Liver (tissue), 9 donors: Measurements from ENCODE around the gene TRPM2. TPM values are rescaled to one million over a fixed set of nuclear protein-coding genes. Genes with fewer than 3 reads are reported as not detected.

ENCODE experiments used
- DNase-seq: peaks from one replicate; pipeline ENCODE4 v3.0.0-alpha.2; 2017; ENCODE audit warnings: low spot score
- H3K27ac ChIP-seq, 2 donors: one replicate each; pipeline ENCODE4 v1.7.0; 2013; ENCODE audit warnings: inconsistent platforms in 2 of 2, low read length in 2 of 2, control low read depth in 1 of 2, low read depth in 1 of 2, mild to moderate bottlenecking in 1 of 2
- H3K27me3 ChIP-seq, 4 donors: one replicate each; pipeline versions ENCODE4 v1.6.1 to v1.7.0; 2013; ENCODE audit warnings: low read length in 3 of 4, inconsistent platforms in 1 of 4, mild to moderate bottlenecking in 1 of 4, moderate library complexity in 1 of 4; ENCODE audit not compliant: control insufficient read depth in 4 of 4, insufficient read depth in 4 of 4
- H3K36me3 ChIP-seq, 4 donors: one replicate each; pipeline versions ENCODE4 v1.6.1 to v1.7.0; 2013; ENCODE audit warnings: low read length in 3 of 4, mild to moderate bottlenecking in 3 of 4, low read depth in 1 of 4, moderate library complexity in 1 of 4; ENCODE audit not compliant: control insufficient read depth in 4 of 4, insufficient read depth in 3 of 4
- H3K4me1 ChIP-seq, 4 donors: one replicate each; pipeline versions ENCODE4 v1.6.1 to v1.7.0; 2013; ENCODE audit warnings: low read length in 3 of 4, mild to moderate bottlenecking in 3 of 4, moderate library complexity in 1 of 4; ENCODE audit not compliant: control insufficient read depth in 4 of 4, insufficient read depth in 4 of 4
- H3K4me3 ChIP-seq, 3 donors: one replicate each; pipeline versions ENCODE4 v1.6.1 to v1.7.0; 2013; ENCODE audit warnings: low read length in 3 of 3, control low read depth in 1 of 3, low read depth in 1 of 3, mild to moderate bottlenecking in 1 of 3
- H3K9ac ChIP-seq, 2 donors: one replicate each; pipeline ENCODE4 v1.7.0; 2013; ENCODE audit warnings: low read length in 2 of 2, mild to moderate bottlenecking in 2 of 2, moderate library complexity in 2 of 2, control low read depth in 1 of 2, low read depth in 1 of 2
- H3K9me3 ChIP-seq, 4 donors: one replicate each; pipeline versions ENCODE4 v1.6.1 to v1.7.0; 2013; ENCODE audit warnings: low read length in 3 of 4; ENCODE audit not compliant: control insufficient read depth in 4 of 4
- EGR1 ChIP-seq, 2 donors: IDR thresholded peaks; 2 replicates each; pipeline ENCODE4 v1.6.1; 2016 to 2018; ENCODE audit warnings: antibody characterized with exemption in 2 of 2, low read depth in 2 of 2
- FOXA1 ChIP-seq: IDR thresholded peaks from 2 replicates; pipeline ENCODE4 v1.6.1; 2016; ENCODE audit warnings: antibody characterized with exemption
- FOXA2 ChIP-seq: IDR thresholded peaks from 2 replicates; pipeline ENCODE4 v1.6.1; 2016; ENCODE audit warnings: antibody characterized with exemption
- GABPA ChIP-seq, 2 donors: IDR thresholded peaks in 1 of 2; conservative IDR thresholded peaks in 1 of 2; 2 replicates each; pipeline ENCODE4 v1.6.1; 2016; ENCODE audit warnings: antibody characterized with exemption in 2 of 2, mild to moderate bottlenecking in 1 of 2, moderate library complexity in 1 of 2
- HNF4A ChIP-seq, 2 donors: conservative IDR thresholded peaks; 2 replicates each; pipeline ENCODE4 v1.6.1; 2016; ENCODE audit warnings: antibody characterized with exemption in 2 of 2, mild to moderate bottlenecking in 2 of 2
- HNF4G ChIP-seq: IDR thresholded peaks from 2 replicates; pipeline ENCODE4 v1.6.1; 2016; ENCODE audit warnings: antibody characterized with exemption
- JUND ChIP-seq, 2 donors: IDR thresholded peaks; 2 replicates each; pipeline ENCODE4 v1.6.1; 2016; ENCODE audit warnings: antibody characterized with exemption in 2 of 2
- NR2F2 ChIP-seq: IDR thresholded peaks from 2 replicates; pipeline ENCODE4 v1.6.1; 2016; ENCODE audit warnings: antibody characterized with exemption
- RAD21 ChIP-seq, 2 donors: IDR thresholded peaks; 2 replicates each; pipeline ENCODE4 v1.6.1; 2016; ENCODE audit warnings: antibody characterized with exemption in 2 of 2, mild to moderate bottlenecking in 2 of 2
- RXRA ChIP-seq, 2 donors: IDR thresholded peaks; 2 replicates each; pipeline ENCODE4 v1.6.1; 2017 to 2018; ENCODE audit warnings: antibody characterized with exemption in 2 of 2, mild to moderate bottlenecking in 1 of 2
- SP1 ChIP-seq: IDR thresholded peaks from 2 replicates; pipeline ENCODE4 v1.6.1; 2018; ENCODE audit warnings: antibody characterized with exemption, mild to moderate bottlenecking
- TAF1 ChIP-seq: conservative IDR thresholded peaks from 2 replicates; pipeline ENCODE4 v1.6.1; 2016; ENCODE audit warnings: antibody characterized with exemption, mild to moderate bottlenecking
- YY1 ChIP-seq: IDR thresholded peaks from 2 replicates; pipeline ENCODE4 v1.6.1; 2016; ENCODE audit warnings: antibody characterized with exemption, mild to moderate bottlenecking
- WGBS: extraction: QIAGEN DNeasy Blood & Tissue Kit; methylation state at CpG from one replicate; pipeline ENCODE4 v1.1.7; 2013; 5-methylcytosine and 5-hydroxymethylcytosine counted together
- polyA plus RNA-seq, 2 donors: library from polyadenylated mRNA; stranded (reverse) in 1 of 2; unstranded in 1 of 2; fragments of 200-250 nt in 1 of 2; fragments of >200 nt in 1 of 2; fragmentation: Nextera tagmentation in 1 of 2; extraction: Ambion mirVana in 1 of 2; gene quantifications; one replicate each; pipeline versions ENCODE4 v1.2.1 to v1.2.3, GENCODE V29; 2013 to 2015
- total RNA-seq, 2 donors: library from RNA; depleted of rRNA; stranded (reverse); fragments of >200 nt; gene quantifications; one replicate each; pipeline ENCODE4 v1.2.3, GENCODE V29; 2014
- TF ChIP-seq, protein P1 (sequence below): fragments of 150-350 bp; IDR thresholded peaks from 2 replicates; pipeline ENCODE4 v1.5.1; 2017; ENCODE audit warnings: improper control_type of control experiment, low read depth, low read length; ENCODE audit not compliant: missing input control
- TF ChIP-seq, protein P2 (sequence below): IDR thresholded peaks from 2 replicates; pipeline ENCODE4 v1.6.1; 2016; ENCODE audit warnings: antibody characterized with exemption
- TF ChIP-seq, protein P3 (sequence below): IDR thresholded peaks from 2 replicates; pipeline ENCODE4 v1.6.1; 2016; ENCODE audit warnings: antibody characterized with exemption
- TF ChIP-seq, protein P4 (sequence below): IDR thresholded peaks from 2 replicates; pipeline ENCODE4 v1.6.1; 2016; ENCODE audit warnings: antibody characterized with exemption, mild to moderate bottlenecking
- TF ChIP-seq, protein P5 (sequence below): IDR thresholded peaks from 2 replicates; pipeline ENCODE4 v1.6.1; 2016; ENCODE audit warnings: antibody characterized with exemption
- donor health status: healthy.
- donor health status: healthy.
- donor health status: healthy.
- donor health status: healthy.
- donor health status: healthy.

The TRPM2 gene
- total and polyA plus RNA-seq, 4 donors, result 0.43 to 1.3 (median 0.63) TPM

DNA sequence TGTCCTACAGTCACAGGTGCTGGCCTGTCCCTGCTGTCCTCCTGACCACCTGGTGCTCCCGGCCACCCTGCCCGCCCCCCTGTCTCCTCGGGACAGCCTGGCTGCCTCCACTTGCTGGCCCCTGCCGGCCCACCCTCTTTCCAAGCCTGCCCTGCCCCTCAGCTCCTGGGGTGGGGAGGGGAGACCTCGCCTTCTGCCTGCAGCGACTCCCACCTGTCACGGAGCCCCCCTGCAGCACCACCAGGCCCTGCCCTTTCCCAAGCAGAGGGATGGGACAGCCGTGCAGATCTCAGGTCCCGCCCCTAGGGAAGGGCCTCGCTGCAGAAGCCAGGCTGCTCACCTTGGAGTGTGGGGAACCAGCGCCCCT is 109.4 kb downstream of the TRPM2 start:
- TF ChIP-seq TAF1, result no peak
- TF ChIP-seq, protein P1, sequence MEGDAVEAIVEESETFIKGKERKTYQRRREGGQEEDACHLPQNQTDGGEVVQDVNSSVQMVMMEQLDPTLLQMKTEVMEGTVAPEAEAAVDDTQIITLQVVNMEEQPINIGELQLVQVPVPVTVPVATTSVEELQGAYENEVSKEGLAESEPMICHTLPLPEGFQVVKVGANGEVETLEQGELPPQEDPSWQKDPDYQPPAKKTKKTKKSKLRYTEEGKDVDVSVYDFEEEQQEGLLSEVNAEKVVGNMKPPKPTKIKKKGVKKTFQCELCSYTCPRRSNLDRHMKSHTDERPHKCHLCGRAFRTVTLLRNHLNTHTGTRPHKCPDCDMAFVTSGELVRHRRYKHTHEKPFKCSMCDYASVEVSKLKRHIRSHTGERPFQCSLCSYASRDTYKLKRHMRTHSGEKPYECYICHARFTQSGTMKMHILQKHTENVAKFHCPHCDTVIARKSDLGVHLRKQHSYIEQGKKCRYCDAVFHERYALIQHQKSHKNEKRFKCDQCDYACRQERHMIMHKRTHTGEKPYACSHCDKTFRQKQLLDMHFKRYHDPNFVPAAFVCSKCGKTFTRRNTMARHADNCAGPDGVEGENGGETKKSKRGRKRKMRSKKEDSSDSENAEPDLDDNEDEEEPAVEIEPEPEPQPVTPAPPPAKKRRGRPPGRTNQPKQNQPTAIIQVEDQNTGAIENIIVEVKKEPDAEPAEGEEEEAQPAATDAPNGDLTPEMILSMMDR, result no peak
- TF ChIP-seq NR2F2, result no peak
- TF ChIP-seq GABPA (IDR thresholded peaks at IDR 0.05 in 1 of 2, conservative IDR thresholded peaks at IDR 0.05 in 1 of 2), result no peak
- no peak for TF ChIP-seq SP1
- TF ChIP-seq HNF4G, result no peak

DNA sequence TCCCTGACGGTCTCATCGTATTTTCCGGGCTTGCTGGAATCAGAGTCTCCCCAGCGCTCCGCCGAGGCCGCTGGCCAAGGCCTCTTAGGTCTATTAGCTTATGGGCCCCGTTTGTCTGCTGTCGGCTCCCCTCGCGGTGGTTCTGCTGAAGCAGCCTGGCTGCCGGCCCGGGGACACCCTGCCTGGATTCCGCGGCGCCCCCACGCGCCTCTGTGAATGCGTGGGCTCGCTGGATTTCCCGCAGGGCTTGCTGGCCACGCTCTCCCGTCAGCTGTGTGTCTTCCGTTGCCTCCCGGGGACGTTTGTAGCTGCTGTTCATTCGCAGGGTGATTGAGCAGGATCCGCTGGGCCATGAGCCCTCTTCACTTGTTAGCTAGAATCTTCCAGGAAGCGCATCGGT is 110.3 kb downstream of the TRPM2 start:
- peaks cover 0 to 4% (median 0%) of the 10 kb centered on the region in 4 donors for H3K36me3 ChIP-seq
- no peaks in the 10 kb centered on the region for H3K9me3 ChIP-seq
- no peak for DNase-seq
- no peak overlapping the region for H3K4me3 ChIP-seq
- no peak overlapping the region for H3K27ac ChIP-seq
- TF ChIP-seq FOXA2 (no peak), RXRA (IDR thresholded peaks at IDR 0.05) (no peak)
- no peak overlapping the region for H3K9ac ChIP-seq
- no peaks in the 10 kb centered on the region for H3K27me3 ChIP-seq
- H3K4me1 ChIP-seq, result peaks cover 15 to 50% (median 36%) of the 10 kb centered on the region in 4 donors
- WGBS, result 83% methylated on average over 30 of the region's 30 CpGs

More for the DNA sequence above, 109.4 kb downstream of the TRPM2 start:
- H3K4me1 ChIP-seq, result peaks cover 15 to 56% (median 39%) of the 10 kb centered on the region in 4 donors
- no peak for DNase-seq
- peaks cover 0 to 4% (median 0%) of the 10 kb centered on the region in 4 donors for H3K36me3 ChIP-seq
- no peak overlapping the region for H3K27ac ChIP-seq
- H3K27me3 ChIP-seq, result no peaks in the 10 kb centered on the region
- 88% methylated on average over 11 of the region's 11 CpGs for WGBS
- no peaks in the 10 kb centered on the region for H3K9me3 ChIP-seq
- H3K9ac ChIP-seq, result no peak overlapping the region
- no peak overlapping the region for H3K4me3 ChIP-seq

DNA sequence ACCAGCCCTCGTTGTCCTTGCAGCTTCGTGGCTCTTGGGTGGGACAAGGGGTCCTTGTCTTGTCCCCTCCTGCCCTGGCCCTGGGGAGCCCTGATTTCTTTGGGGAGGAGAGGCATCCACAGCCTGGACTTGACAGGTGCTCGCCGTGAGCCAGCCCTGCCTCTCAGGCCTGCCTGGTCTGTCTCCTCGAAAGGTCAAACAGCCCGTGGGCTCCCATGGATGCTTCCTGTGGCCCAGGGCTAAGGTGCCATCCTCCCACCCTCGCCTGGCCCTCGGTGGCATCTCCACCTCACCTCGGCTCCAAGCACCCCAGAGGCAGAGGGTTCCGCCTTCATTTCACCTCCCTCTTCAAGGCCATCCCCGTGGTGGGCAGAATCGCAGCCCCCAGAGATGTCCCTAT is 110.9 kb downstream of the TRPM2 start:
- TF ChIP-seq JUND (IDR thresholded peaks at IDR 0.05) (no peak), GABPA (IDR thresholded peaks at IDR 0.05 in 1 of 2, conservative IDR thresholded peaks at IDR 0.05 in 1 of 2) (no peak), RXRA (IDR thresholded peaks at IDR 0.05) (no peak), FOXA2 (no peak), RAD21 (IDR thresholded peaks at IDR 0.05) (no peak), EGR1 (IDR thresholded peaks at IDR 0.05; ENCODE audit: low read depth in 2 of 2) (no peak), HNF4G (no peak), FOXA1 (no peak), SP1 (no peak), YY1 (no peak), TAF1 (no peak), HNF4A (conservative IDR thresholded peaks at IDR 0.05) (no peak), NR2F2 (no peak)
- TF ChIP-seq, protein P2, sequence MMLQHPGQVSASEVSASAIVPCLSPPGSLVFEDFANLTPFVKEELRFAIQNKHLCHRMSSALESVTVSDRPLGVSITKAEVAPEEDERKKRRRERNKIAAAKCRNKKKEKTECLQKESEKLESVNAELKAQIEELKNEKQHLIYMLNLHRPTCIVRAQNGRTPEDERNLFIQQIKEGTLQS, result no peak
- TF ChIP-seq, protein P1, result no peak
- TF ChIP-seq, protein P3, sequence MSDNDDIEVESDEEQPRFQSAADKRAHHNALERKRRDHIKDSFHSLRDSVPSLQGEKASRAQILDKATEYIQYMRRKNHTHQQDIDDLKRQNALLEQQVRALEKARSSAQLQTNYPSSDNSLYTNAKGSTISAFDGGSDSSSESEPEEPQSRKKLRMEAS, result no peak
- TF ChIP-seq, protein P4, sequence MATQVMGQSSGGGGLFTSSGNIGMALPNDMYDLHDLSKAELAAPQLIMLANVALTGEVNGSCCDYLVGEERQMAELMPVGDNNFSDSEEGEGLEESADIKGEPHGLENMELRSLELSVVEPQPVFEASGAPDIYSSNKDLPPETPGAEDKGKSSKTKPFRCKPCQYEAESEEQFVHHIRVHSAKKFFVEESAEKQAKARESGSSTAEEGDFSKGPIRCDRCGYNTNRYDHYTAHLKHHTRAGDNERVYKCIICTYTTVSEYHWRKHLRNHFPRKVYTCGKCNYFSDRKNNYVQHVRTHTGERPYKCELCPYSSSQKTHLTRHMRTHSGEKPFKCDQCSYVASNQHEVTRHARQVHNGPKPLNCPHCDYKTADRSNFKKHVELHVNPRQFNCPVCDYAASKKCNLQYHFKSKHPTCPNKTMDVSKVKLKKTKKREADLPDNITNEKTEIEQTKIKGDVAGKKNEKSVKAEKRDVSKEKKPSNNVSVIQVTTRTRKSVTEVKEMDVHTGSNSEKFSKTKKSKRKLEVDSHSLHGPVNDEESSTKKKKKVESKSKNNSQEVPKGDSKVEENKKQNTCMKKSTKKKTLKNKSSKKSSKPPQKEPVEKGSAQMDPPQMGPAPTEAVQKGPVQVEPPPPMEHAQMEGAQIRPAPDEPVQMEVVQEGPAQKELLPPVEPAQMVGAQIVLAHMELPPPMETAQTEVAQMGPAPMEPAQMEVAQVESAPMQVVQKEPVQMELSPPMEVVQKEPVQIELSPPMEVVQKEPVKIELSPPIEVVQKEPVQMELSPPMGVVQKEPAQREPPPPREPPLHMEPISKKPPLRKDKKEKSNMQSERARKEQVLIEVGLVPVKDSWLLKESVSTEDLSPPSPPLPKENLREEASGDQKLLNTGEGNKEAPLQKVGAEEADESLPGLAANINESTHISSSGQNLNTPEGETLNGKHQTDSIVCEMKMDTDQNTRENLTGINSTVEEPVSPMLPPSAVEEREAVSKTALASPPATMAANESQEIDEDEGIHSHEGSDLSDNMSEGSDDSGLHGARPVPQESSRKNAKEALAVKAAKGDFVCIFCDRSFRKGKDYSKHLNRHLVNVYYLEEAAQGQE, result no peak
- TF ChIP-seq, protein P5, sequence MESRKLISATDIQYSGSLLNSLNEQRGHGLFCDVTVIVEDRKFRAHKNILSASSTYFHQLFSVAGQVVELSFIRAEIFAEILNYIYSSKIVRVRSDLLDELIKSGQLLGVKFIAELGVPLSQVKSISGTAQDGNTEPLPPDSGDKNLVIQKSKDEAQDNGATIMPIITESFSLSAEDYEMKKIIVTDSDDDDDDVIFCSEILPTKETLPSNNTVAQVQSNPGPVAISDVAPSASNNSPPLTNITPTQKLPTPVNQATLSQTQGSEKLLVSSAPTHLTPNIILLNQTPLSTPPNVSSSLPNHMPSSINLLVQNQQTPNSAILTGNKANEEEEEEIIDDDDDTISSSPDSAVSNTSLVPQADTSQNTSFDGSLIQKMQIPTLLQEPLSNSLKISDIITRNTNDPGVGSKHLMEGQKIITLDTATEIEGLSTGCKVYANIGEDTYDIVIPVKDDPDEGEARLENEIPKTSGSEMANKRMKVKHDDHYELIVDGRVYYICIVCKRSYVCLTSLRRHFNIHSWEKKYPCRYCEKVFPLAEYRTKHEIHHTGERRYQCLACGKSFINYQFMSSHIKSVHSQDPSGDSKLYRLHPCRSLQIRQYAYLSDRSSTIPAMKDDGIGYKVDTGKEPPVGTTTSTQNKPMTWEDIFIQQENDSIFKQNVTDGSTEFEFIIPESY, result no peak
- H3K9ac ChIP-seq, result no peak overlapping the region
- no peak overlapping the region for H3K27ac ChIP-seq
- peaks cover 13 to 43% (median 30%) of the 10 kb centered on the region in 4 donors for H3K4me1 ChIP-seq
- peaks cover 0 to 4% (median 0%) of the 10 kb centered on the region in 4 donors for H3K36me3 ChIP-seq
- DNase-seq, result no peak
- no peaks in the 10 kb centered on the region for H3K27me3 ChIP-seq
- H3K9me3 ChIP-seq, result no peaks in the 10 kb centered on the region
- no peak overlapping the region for H3K4me3 ChIP-seq
- 94% methylated on average over 12 of the region's 12 CpGs for whole genome bisulfite sequencing
